ENCODE measurements around the gene INPP5B.

Gene INPP5B

DNA sequence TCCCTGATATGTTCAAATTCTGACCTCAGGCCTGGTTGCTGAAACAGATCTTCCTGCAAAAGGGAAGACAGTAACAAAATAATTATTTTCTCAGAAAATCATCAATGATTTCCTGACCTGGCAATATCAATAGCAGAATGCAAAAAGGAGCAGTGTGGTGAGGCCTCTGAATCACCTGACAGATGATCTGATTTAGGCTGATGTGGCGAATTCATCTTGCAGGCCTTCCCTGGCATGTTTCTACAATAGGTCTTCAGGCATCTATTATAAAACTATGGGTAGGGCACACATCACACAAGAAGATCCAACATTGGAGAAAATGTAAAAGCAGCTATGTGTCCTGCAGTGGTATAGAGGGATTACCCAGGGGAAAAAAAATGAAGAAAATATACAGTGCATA, 80.4 kb downstream of the INPP5B start:
- no peak for DNase-seq

DNA sequence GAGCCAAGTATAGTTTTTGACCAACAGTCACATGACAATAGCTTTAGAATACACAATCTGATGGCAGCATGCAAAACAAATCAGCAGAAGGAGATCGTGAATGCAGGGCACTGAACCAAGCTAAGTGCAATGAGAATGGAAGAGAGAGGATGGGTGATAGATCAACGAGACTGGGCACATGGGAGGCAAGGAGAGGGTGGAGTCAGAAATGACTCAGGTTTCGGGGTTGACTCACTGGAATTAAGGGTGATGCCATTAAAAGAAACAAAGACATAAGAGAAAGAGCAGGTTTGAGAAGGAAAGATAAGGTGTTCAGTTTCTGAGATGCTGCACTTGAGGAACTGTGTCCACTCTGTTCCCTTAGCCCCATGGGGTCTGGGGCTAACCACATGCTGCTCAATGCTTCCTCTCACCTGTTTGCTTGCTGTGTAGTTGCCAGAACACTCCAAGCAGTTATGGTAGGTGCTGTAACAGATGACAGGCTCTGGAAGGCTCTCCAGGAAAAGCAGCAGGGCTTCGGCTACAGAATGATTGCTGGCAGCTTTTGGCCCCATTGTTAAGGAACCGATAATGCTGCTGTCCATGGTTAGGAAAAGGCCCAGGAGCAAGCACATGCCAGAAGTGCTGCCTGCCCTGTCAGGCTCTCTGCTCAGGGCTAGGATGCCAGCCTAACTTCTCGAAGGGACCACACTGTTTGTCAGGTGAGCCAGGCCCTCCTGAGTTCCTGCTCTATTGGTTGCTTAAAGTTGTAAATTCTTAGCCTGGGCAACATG, 81.3 kb downstream of the INPP5B start:
- DNase-seq: peak; percentile 6

DNA sequence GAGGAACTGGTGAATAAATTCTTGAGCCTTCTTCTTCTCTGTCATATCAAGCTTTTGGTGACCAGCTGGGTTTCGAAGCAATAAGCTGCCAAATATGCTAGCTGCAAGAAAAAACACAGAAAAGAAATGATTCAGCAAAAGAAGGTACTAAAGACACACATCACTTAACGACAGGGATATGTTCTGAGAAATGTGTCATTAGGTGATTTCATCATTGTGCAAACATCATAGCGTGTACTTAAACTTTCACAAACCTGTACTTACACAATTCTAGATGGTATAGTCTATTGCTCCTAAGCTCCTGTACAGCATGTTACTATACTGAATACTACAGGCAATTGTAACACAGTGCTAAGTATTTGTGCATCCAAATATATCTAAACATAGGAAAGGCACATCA, 84.5 kb downstream of the INPP5B start:
- peak; percentile 4 for DNase-seq

DNA sequence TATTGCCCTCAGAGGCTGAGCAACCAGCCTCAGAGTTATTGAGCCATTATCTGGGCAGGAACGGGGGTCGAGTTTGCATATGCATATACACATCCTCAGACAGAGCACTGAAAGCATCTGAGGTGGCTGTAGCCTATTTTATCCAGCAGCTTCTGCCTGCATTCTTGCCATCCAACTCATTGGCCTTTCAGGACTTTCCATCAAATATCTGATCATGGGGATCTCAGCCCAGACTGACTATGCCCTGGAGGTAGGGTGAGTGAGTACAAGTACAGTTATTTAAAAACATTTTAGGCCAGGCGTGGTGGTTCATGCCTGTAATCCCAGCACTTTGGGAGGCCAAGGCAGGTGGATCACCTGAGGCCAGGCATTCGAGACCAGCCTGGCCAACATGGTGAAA, 85.7 kb downstream of the INPP5B start:
- no peak for DNase-seq

DNA sequence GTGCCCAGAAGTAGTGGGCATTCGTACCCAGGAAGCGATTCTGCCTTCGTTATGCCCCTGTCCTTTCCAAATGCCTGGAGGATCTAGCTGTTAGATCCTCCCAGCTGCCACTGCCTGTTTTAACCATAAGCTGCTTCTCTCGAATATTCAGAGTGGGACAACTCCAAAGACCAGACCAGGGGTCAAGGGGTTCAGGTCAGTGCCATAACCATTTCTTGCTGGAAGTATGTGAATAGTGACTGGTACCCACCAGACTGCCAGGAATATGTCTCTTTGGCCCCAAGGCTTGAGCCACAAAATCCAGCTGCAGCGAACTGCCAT, 86.5 kb downstream of the INPP5B start:
- DNase-seq: no peak

DNA sequence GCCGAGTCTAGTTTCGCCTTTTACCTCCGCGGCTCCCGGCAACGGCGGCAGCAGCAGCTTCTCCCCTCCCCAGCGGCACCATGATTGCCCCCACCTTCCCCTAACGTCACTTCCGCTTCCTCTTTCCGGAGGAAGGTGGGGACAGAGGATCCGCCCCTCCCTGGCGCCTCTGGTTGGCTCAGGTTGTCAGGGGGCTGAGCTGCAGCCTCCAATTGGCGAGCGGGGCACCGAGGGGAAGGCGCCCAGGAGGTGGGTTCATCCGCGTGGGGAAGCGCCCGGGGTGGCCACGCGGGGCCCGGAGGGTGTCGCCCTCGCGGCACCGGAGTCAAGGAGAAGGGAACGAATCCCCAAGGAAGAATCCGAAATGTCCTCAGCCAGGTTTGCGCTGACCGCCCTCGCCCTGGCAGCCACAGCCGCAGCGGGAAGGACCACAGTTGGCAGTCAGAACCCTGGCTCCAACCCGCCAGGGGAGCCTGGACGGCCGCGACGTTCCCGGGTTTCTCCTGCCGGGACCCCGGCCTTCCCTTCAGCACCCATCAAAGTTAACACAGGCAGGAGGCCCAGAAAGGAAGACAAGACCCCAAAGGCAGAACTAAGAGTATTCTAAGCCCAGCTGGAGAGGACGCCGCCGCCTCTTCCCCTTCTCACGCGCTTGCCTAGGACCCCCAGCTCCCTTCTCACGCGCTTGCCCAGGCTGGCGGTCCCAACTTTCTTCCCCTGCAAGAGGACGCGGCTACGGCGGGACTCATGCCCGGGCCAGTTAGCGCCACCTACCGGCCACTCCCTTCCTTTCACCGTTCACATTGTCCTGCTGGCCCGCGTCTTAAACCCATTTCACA, 87.1 kb downstream of the INPP5B start, which contains the start of gene MTF1:
MTF1 (minus strand) TSS at position 86 of the 839 bp plus-strand sequence. CDS start 1,934 bp downstream, outside the sequence.
- DNase-seq: peak; percentile 96

DNA sequence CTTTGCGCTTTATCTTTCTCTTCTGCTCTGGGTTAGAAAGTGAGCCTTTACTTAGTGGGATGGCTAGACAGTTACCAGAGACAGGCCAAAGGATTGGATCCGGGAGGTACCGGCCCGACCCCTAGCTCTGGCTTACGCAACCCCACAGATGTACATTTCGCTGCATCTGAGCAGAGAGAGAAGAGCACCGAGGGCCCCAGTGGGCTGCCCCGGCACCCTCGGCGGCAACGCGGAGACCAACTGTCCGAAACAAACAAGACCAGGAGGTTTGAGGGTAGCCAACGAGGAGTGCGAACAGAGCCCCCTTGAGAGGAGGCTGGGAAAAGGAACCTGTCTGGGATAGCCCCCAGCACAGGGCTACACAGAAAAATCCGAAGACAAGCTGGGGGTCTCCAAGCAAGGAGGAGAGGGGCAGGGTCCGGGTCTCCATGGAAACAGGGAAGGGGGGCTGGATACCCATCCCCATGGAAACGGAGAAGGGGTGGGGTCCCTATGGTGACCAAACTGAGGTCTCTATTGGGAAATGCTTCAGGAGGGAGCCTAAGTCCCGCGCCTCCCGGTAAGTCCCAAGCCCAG, 87.8 kb downstream of the INPP5B start:
- no peak for DNase-seq

DNA sequence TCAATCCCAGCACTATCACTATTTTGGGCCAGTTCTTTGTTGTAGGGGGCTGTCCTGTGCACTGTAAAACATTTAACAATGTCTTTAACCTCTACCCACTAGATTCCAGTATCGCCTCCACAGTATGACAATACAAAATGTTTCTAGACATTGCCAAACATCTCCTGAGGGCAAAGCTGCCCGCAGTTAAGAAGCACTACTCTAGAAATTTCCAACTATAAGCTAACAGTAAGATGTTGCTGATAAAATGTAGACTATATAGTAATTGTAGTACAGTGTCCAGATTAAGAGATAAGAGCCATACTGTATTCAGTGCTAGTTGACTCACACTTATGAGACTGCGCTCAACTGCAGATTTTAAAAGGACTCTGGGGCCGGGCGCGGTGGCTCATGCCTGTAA, 92.4 kb downstream of the INPP5B start:
- no peak for DNase-seq

DNA sequence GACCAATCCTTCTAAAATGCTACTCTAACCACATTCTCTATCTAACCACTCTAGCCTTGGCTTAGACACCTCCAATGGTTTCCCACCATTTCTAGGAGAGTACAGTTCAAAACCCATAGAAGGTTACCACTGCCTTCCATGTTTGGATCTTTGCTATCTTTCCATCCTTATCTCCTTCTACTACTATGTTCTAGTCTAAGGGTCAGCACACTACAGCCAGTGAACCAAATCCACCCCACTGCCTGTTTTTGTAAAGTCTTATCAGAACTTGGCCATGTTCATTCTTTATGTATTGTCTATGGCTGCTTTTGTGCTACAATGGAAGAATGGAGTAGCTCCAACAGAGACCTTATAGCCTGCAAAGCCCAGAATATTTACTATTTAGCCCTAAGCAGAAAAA, 93.7 kb downstream of the INPP5B start:
- DNase-seq: no peak

DNA sequence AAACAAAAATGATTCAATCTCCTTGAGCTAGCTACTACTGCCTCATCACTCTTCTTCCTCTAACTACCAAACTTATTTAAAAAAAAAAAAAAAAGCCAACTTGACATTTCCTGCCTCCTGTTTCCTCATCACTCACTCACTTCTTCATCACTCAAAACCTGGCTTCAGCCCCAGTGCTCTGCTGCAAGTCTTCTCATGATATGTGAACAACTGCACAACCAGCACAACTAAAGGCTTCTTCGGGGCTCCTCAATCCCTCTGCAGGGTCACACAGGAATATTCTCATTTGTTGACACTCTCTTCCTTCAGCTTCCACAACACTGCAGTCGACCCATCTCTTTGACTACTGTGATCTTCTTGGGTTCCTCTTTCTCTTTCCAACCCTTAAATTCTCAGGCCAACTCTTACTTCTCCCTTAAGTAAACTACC, 95.1 kb downstream of the INPP5B start:
- DNase-seq: no peak

DNA sequence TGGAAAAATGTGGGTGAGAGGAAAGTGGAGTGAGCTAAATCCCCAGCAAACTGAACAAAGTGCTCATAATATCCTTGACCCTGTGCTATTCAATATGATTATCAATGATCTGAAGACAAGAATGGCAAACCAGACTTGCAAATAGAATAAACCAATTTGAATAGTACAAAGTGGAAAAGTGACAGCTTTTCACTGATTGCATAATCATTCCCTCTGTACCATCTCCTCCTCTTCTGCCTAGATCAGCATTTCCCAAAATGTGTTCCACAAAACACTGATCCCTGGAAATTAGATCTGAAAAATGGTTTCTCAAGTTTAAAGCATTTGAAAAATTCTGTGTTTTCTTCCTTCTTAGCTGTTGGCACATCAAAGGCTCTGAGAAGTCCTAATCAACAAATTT, 95.6 kb downstream of the INPP5B start:
- no peak for DNase-seq

DNA sequence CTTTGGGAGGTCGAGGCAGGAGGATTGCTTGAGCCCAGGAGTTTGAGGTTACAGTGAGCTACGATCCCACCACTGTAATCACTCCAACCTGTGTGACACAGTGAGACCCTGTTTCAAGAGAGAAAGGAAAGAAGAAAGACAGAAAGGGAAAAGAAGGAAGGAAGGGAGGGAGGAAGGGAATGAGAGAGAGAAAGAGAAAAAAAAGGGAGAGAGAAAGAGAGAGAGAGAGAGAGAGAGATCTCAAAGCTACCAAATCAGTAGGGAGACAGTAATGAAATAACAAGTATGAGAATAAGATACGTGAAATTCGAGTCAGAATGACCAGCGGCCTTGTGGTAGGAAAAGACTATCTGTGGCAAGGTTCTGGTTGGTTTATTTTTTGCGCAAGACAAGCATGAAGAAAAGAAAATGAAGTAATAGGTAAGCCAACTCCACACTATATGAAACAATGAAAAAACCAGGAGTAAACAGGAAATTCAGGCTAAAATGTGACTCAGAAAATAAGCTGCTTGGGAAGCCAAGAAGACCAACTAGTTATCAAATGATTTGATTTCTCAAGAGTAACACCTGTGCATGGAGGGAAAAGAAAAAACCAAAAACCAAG, 96.4 kb downstream of the INPP5B start:
- no peak for DNase-seq

DNA sequence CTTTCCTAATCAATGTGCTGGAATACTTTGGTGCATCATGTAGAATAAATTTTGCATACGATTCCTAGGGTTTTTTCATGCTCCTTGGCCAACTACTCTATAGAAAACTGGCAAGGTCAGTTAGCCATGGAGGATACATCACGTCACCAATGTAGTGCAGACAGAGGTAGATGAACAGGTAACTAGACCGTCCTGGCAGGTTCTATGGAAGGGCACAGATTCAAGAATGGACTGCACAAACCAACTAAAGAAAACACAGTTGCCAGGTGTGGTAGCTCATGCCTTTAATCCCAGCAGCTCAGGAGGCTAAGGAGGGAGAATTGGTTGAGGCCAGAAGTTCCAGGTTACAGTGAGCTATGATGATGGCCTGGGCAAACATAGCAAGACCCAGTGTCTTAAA, 97.4 kb downstream of the INPP5B start:
- no peak for DNase-seq

DNA sequence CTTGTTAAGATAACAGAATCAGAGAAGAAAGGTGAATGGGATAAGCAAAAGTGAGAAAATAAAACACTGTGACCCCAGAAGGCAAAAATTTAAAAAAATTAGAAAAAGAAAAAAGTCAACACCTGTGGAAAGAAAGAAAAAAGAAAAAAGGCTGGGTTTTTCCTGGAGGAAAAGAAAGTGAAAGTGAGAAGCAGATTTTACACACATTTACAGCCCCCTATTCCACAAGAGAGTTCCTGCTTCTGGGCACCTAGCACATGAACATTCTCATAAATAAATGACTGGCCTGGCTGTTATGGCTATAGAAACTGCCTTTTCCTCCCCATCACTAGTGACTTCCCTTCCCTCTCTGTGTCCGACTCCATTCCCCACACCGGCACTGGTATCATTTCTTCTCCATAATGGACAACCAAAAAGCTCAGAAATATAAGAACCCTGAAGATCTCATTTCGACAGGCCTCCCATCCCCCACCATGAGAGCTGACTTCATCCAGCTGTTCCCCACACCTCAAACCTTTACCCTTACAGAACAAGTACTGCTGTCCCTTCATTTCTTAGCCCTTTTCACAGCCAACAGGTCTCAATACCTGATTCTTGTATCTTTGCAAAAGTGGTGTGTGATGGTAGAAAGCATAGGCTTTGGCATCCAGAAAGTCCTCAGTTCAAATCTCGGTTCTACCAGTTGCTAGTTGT, 100.1 kb downstream of the INPP5B start:
- DNase-seq: no peak

DNA sequence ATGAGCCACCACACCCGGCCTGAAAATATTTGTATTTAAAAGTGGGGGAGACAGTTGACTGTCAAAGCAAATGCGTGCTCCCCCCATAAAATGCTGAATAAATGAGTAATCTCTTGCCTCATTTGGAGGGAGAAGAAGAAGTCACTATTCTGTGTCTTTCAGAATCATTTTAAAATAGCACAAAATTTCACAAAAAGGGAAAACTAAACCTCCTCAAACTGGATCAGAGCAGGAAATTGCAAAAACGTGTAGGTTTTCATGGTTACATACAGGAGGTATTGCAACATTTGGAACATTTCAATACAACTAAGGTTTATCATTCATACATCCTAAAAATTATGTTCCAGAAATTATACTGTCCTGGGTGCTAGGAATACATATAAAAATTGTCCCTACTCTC, 101.1 kb downstream of the INPP5B start:
- no peak for DNase-seq

DNA sequence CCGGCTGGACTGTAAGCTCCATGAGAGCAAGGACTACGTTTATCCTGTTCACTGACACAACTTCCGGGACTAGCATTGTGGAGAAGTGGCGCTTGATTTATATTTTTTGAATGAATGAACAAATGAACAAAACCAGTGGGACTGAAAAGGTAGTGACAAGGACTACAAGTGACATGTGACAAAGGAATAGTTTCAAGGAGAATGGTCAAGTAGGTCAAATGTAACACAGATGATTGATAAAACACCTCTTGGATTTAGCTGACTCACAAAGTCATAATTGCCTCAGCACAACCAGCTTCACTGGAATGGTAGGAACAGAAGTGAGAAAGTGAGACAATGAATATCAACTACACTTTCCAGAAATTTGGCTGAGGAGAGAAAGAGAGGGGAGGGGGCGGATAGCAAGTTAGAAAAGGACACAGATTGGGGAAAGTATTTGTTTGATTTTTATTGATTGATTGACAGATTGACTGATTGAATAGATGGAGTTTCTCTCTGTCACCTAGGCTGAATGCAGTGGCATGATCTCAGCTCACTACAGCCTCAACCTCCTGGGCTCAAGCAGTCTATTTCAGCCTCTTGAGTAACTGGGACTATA, 101.7 kb downstream of the INPP5B start:
- DNase-seq: no peak

DNA sequence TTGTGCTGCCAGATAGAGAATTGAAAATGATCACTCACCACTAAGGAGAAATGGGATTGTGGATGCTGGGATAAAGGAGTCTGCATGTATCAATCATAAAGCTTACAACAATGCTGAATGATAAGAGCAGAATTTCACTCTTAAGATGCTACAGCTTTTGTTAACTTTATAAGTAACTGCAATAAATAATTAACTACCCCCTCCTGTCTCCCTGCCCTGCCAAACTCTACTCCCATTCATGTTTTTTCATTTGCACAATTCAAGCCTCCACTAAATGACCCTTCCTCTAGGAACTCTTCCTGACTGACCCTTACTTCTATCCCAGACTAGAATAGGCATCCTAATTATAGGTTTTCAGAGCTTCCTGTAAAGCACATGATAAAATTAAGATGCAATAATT, 102.3 kb downstream of the INPP5B start:
- no peak for DNase-seq

DNA sequence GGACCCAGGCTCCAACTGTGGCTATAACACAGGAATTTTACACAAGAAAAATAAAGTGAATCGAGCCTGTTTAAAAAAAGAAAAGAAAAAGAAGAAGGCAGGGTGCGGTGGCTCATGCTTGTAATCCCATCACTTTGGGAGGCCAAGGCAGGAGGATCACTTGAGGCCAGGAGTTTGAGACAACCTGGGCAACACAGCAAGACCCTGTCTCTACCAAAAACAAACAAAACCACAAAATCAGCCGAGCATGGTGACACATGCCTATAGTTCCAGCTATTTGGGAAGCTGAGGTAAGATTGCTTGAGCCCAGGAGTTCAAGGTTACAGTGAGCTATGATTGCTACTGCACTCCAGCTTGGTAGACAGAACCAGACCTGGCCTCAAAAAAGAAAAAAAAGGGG, 105.2 kb downstream of the INPP5B start:
- no peak for DNase-seq

DNA sequence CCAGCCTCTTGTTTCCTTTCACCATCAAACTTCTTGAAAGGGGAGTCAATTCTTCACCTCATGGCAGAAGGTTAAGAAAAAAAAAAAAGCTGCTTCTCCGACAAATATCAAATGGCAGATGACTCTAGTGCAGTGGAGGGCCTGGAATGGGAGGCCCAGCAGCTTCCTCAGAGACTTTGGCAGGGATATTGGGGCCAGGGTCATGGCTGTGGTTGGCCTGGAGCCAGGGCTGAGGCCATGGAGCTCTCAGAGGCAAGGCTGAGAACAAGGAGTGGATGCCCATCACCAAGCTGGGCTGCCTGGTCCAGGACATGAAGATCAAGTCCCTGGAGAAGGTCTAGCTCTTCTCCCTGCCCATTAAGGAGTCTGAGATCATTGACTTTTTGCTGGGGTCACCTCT, 106.1 kb downstream of the INPP5B start:
- DNase-seq: no peak

DNA sequence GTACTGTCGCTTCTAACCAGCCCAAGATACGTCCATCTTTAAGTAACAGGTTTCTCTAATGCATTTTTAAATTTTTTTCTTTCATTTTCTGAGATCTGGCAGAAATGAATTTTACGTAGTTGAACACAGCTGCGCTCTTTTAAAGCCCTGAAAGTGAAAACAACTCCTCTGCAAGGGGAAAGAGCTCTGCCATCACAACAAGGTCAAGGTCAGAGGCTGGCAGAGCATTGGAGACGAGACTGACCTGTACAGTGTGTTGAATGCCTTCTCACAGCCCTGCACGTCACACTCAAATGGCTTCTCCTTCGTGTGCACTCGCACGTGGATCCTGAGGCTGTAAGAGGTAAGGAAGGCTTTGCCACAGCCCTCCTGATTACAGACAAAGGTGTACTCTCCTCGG, 107.2 kb downstream of the INPP5B start:
- DNase-seq: no peak

DNA sequence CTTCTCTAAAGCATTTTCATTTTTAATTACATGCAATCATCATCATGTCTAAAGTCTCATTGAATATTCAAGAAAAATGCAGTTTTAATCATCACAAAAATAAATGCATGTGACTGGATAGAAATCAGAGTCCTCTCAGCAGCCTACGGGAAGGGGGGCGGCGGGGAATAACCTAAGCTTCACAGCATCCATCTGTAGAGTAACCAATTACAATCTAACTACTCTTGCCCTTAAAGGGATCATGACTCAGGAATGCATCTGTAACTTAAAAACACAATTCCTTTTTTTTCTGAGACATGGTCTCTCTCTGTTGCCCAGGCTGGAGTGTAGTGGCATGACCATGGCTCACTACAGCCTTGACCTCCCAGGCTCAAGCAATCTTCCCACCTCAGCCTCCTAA, 110.1 kb downstream of the INPP5B start:
- DNase-seq: no peak

DNA sequence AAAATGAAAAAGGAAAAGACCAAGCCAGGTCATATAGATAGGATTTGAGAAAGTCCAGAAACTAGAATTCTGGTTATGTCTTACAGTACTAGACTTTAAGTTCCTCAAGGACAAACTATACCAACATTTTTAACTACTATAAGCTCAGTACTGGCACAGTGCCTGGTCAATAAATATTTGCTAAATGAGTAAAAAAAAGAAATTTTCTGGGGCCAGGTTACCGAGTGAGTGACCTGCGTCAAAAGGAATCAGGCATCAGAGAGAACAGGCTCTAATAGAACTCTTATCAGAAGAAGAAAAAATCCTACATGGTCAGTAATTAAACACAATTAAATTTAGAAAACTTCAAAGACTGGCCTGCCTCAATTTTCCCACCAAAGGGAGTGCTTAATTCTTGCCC, 115.0 kb downstream of the INPP5B start:
- DNase-seq: no peak

DNA sequence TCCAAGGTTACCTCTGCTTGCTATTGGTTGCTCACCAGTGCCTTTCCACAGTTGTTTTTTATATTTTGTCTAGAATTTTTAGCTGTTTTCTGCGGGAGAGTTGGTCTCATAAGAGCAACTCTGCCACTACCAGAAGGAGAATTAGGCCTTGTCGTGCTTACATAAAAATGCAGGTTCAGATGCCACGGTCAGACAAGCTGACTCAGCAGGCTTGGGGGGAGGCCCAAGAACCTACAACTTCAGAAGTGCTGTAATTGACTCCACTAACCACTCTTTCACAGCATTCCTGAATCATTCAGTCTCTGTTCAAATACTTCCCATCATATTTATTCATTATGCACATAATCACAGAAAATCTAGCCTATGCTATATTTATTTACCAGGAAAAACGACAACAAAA, 115.7 kb downstream of the INPP5B start:
- DNase-seq: no peak

All from NCI-H69 (cell line).